Activated T-helper 1 cell treated with anti-CD3 and anti-CD28 coated beads, Interleukin-2, amount 50 U/mL, for 16 hours (primary cell): ENCODE measurements around the gene ARL2.
"Not testable (repeated sequence)": the region's sequence is repeated elsewhere in the genome, so short reads cannot be mapped to it uniquely, and the experiment has no call there.

Experiments used
- DNase-seq, 2 donors: peaks; one replicate each; pipeline ENCODE4 v3.0.0-alpha.2; 2020; ENCODE audit warnings: low read depth in 1 of 2, low spot score in 1 of 2

The ARL2 gene

DNA sequence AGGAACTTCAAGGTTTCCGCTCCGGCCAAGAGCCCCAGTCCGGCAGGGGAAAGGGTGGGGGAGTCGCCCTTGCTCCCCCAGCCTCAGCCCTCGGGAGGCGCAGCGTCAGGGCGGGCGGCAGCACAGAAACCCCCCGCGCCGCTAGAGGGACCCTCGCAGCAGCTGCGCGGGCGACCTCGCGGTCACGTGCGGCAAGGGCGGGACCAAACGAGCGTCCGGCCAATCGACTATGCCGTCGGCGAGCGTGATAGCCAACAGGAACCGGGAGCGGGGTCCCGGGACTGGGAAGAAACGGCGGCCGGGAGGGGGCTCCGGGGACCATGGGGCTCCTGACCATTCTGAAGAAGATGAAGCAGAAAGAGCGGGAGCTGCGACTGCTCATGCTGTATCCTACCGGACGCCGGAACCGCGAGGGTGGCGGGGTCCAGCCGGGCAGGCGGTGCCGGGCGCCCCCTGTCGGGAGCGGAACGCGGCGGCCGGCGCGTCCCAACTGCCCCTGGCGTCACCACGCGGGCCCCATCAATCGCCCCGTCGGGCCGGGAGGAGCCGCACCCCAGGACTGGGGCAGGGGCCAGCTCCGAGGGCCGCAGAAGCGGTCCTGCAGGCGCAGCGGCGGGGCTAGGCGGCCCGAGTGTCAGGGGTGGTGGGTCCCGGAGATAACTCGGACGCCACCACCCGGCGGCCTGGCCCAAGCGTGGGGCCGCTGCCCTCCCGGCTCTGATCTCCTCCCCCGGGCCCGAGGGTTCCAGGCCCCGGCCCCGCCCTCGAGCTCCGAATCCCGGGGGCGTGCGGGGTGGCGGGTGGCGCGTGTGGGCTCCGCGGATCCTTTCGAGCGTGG is at the start of gene ARL2:
Gene ARL2 (plus strand): TSS at position 273 of the 838 bp plus-strand sequence. CDS start 48 bp downstream, at position 321.
- DNase-seq, result peak; percentile 61 to 78

DNA sequence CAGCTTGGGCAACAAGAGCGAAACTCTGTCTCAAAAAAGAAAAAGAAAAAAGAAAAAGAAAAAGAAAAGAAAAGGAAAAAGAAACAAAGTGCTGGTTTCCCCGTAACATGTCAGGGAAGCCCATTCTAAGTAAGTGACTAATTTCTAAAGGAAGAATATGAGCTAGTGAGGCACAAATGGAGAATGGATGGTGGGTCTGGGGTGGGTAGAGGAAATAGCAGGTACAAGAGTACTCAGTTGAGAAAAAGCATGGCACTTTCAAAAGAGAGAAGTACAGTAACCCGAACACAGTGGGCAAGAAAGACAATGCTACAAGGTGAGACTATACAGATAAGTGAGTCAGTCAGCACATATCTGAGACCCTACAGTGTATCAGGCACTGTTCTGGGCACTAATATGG is 46.6 kb upstream of the ARL2 start:
- DNase-seq, result no peak

GRCh38 chr11:64969209-64969608 is 44.8 kb upstream of the ARL2 start:
- DNase-seq, result no peak

DNA sequence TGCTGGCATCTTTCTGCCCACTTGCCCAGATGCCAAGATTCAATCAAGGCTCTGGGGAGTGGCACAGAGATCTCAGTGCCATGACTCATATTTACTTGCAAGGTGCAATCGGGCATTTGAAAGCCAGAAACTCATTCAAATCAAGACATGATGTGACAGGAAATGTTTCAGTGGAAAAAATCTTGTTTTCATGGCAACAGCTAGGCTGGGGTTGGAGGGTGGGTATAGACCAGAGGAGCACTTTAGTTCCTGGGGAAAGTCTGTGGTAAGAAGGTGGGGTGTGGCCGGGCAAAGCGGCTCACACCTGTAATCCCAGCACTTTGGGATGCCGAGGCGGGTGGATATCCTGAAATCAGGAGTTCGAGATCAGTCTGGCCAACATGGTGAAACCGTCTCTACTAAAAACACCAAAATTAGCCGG is 43.2 kb upstream of the ARL2 start:
- DNase-seq, result peak in 1 of 2 donors; percentile 8

GRCh38 chr11:64971421-64972233 is 42.3 kb upstream of the ARL2 start, which contains the start of gene MAJIN:
MAJIN (minus strand) TSS chr11:64972108; CDS start chr11:64959405, 12,703 bp downstream.
- peak; percentile 78 to 84 for DNase-seq

GRCh38 chr11:64974124-64974523 is 39.8 kb upstream of the ARL2 start:
- DNase-seq, result no peak

DNA sequence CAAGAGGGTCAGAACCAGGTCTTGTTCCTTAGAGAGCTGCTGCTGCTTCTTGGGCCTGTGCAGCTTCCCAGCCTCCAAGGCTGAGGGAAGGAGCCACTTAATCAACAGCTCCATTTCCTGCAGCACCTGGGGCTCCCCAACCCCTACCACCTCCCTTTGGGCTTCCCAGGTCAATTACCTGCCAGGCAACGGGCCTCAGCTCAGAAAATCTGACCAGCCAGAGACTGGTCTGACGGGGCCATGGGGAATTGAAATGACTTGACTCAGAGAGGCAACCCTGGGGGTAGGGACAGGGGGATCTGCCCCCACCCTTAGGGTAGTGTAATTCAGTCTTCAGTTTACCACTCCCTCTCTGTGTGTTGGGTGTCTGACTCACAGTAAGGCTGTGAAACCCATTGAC is 37.3 kb upstream of the ARL2 start:
- DNase-seq, result no peak

GRCh38 chr11:64983339-64983738 is 30.6 kb upstream of the ARL2 start:
- DNase-seq, result not testable (repeated sequence)

DNA sequence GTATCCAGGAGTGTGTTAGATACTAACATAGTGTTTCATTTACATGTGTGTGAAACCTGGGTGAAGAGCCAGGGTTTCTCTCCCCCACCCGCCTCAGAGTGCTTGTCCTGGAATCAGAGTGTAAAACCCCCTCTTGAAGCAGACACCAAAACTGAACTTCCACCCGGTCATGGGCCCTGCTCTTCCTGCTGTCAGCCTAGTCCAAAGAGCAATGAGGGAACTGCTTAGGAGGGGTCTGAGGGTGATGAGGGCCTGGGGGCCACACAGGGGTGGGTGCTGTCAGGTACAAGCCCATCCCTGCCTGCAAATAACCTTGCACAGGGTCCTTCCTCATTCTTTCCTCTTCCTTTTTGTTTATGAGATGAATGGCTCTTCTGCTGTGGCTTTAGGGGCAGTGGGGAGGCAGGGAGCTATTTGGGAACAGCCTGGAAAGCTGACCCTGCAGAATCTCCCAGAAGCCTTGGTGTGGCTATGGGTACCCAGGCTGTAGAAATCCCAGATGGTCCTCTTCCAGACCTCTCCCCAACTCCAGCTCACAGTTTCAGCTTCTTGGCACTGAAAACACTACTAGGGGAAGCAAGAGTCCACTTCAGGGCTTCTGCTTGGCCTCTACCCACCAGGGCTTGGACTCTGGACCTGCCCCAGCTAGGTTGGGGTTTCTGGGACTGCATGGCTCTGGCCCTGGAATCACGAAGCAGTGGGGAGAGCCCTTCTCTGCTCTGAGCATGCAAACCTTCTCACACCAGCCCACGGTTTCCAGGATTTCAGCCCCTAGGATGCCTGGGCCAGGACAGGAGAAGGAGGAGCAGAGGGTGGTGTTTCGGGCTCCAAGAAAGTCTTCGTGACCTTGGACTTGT is 25.7 kb upstream of the ARL2 start:
- DNase-seq, result no peak

- no peak for DNase-seq
These were observed 24.5 kb upstream of the ARL2 start for GRCh38 chr11:64989416-64989815.

GRCh38 chr11:64990222-64990923 is 23.6 kb upstream of the ARL2 start:
- DNase-seq, result no peak

GRCh38 chr11:64994318-64994717 is 19.6 kb upstream of the ARL2 start:
- DNase-seq, result no peak

- DNase-seq, result no peak
These were observed 17.6 kb upstream of the ARL2 start for GRCh38 chr11:64996327-64996709.

DNA sequence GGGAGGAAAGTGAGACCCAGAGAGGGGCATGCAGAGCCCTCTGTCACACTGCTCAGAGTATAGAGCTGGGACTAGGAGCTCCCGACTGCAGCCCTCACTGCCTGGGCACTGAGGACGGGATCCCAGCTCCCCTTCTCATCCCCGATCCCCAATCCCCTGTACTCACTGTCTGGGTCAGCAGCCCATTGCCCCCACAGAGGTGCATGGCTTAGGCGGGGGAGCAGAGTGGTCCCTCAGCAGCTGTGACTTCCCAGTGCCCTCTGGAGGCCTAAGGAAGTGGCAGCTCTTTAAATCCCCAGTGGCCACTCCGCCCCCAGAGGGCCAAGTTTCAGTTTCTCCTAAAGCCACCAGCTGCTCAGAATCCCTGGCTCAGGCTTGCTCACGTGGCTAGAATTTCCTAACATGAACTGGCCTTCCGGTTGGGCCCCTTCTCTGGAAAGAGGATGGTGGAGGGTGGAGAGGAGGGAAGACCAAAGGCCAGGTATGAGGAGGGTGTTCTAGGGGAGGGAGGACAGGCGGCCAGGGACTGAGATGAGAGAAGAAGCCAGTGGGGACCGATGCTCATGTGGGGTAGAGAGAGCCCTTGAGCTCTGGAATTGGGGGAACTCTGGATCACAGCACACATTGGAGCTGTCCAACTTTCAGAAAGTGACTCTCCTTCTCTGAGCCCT is 17.1 kb upstream of the ARL2 start, which contains the start of gene BATF2:
Gene BATF2 (minus strand): TSS at position 262 of the 671 bp plus-strand sequence. CDS start 57 bp downstream, at position 205.
- no peak for DNase-seq

DNA sequence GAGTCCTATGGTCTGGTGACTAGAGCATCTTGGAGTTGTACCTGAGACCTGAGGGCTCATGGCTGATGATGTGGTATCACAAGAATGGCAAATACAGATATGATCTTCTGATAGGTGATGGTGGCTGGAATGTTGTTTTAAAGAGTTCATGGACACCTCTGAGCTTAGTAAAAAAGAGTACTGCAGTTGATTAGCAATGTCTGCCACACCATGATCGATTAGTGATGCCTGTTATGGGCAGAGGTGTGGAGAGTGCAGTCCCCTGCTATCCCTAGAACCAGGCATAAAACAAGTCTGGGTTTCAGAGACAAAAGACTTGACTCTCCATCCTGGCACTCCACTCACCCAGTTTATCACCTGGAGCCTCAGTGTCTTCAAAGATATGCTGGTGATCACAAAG is 15.8 kb upstream of the ARL2 start:
- no peak for DNase-seq

DNA sequence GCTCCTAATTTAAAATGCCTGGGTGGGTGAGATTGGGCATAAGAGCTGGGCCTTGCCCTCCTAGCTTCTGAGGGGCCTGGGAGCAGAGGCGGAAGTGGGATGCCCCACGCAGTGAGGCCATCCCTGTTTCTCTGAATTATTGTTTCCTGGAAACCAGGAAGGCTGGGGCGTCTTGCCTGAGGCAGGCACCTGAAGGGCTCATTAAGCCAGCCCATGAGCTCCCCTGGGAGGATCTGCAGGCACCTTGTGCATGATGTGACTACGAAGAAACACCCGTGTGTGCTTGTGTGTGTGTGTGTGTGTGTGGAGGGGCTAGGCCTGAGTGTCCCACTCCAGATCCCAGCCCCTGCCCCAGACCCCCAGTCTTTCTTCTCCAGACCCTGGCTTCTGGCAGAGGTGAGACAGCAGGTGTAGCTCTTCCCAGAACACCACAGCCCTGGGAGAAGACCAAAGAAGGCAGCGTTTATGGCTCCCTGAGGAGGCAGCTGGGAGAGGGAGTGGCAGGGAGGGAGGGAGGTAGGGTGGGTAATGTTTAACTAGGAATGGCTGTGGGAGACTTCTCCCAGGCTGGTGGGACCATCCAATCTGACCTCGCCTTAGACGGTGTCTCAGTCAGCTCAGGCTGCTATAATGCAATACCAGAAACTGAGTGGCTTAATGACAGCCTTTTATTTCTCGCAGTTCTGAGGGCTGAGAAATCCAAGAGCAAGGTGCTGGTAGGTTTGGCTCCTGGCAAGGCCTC is 15.1 kb upstream of the ARL2 start:
- no peak for DNase-seq

- no peak for DNase-seq
These were observed 14.5 kb upstream of the ARL2 start for GRCh38 chr11:64999478-64999877.

GRCh38 chr11:65002706-65003105 is 11.3 kb upstream of the ARL2 start:
- no peak for DNase-seq

DNA sequence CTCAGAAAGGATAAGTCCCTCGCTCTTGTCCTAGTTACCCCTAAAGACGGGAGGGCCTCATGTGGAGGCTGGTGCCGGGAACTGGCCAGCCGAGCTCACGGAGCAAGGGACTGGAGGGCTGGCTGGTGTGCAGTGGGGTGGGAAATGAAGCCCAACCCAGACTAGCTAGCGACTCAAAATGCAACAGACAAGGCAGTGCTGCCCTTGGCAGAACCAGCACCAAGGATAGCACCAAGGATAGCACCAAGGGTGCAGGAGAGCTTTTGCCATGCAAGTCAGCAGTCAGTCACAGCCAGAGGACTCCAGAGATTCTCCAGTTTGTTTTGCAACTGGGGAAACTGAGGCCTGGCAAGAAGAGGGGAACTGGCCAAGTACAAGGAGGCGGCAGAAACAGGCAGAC is 10.7 kb upstream of the ARL2 start:
- DNase-seq, result no peak
